ENCODE measurements around the gene TSSK3.

TSSK3 gene

GRCh38 chr1:32404946-32405345, 42.6 kb downstream of the TSSK3 start:
- H3K36me3 ChIP-seq (replicated peaks; ENCODE audit: low read depth, low read length): no peaks in the 10 kb centered on the region
- H3K9me3 ChIP-seq (ENCODE audit: insufficient read depth, low read length): no peaks in the 10 kb centered on the region
- no peak overlapping the region for H2AFZ ChIP-seq (ENCODE audit: low read depth, low read length)
- TF ChIP-seq EZH2phosphoT487 (IDR thresholded peaks at IDR 0.05; ENCODE audit: low read depth) (no peak), CTCF (IDR thresholded peaks at IDR 0.05; ENCODE audit: low read depth, low read length) (no peak)
- no peak overlapping the region for H3K4me3 ChIP-seq (ENCODE audit: low read length)
- H4K20me1 ChIP-seq (ENCODE audit: insufficient read depth, low read length): no peaks in the 10 kb centered on the region
- peaks cover 3% of the 10 kb centered on the region; the same call in 1 of the 2 replicates for H3K4me1 ChIP-seq (ENCODE audit: low read length)
- H3K79me2 ChIP-seq (ENCODE audit: low read length): no peaks in the 10 kb centered on the region
- no peak overlapping the region for H3K27ac ChIP-seq (ENCODE audit: low read length)
- no peak overlapping the region for H3K9ac ChIP-seq (ENCODE audit: low read length)
- H3K4me2 ChIP-seq (ENCODE audit: low read length): no peak overlapping the region
- H3K27me3 ChIP-seq (ENCODE audit: low read depth, low read length): no peaks in the 10 kb centered on the region

DNA sequence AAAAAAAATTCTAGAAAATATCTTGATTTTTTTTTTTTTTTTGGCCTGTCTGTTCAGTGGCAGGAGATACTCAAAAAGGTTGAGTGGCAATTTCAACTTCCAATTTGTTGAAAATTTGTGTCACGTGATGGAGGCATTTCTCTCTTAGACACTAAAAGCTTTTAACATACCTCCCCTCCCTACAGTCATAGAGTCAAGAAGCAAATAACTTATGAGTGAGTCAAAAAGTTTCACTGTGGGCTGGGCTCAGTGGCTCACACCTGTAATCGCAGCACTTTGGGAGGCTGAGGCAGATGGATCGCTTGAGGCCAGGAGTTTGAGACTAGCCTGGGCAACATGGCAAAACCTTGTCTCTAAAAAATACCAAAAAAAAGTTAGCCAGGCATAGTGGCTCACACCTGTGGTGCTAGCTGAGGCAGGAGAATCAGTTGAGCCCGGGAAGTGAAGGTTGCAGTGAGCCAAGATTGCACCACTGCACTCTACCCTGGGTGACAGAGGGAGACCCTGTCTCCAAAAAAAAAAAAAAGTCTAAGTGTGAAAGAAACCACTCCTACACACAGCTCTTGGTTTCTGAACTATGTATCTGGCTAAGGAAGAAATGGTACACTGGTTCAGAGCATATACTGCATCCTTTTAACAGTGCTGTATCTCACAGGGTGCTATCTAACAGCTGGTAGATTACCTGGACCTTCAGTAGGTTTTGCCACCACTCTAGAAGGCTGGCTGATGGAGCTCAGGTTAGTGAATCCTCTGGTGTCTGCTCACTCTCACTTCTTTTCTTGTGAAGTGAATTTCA, 43.5 kb downstream of the TSSK3 start:
- Histone ChIP-seq H3K4me1 (ENCODE audit: low read length) (peaks cover 3% of the 10 kb centered on the region; the same call in 1 of the 2 replicates), H3K9me3 (ENCODE audit: insufficient read depth, low read length) (no peaks in the 10 kb centered on the region), H3K4me3 (ENCODE audit: low read length) (no peak overlapping the region), H3K27ac (ENCODE audit: low read length) (no peak overlapping the region), H3K27me3 (ENCODE audit: low read depth, low read length) (no peaks in the 10 kb centered on the region), H3K4me2 (ENCODE audit: low read length) (no peak overlapping the region), H2AFZ (ENCODE audit: low read depth, low read length) (no peak overlapping the region), H3K79me2 (ENCODE audit: low read length) (no peaks in the 10 kb centered on the region), H4K20me1 (ENCODE audit: insufficient read depth, low read length) (no peaks in the 10 kb centered on the region), H3K9ac (ENCODE audit: low read length) (no peak overlapping the region), H3K36me3 (replicated peaks; ENCODE audit: low read depth, low read length) (no peaks in the 10 kb centered on the region)
- TF ChIP-seq CTCF (IDR thresholded peaks at IDR 0.05; ENCODE audit: low read depth, low read length) (no peak), EZH2phosphoT487 (IDR thresholded peaks at IDR 0.05; ENCODE audit: low read depth) (no peak)

DNA sequence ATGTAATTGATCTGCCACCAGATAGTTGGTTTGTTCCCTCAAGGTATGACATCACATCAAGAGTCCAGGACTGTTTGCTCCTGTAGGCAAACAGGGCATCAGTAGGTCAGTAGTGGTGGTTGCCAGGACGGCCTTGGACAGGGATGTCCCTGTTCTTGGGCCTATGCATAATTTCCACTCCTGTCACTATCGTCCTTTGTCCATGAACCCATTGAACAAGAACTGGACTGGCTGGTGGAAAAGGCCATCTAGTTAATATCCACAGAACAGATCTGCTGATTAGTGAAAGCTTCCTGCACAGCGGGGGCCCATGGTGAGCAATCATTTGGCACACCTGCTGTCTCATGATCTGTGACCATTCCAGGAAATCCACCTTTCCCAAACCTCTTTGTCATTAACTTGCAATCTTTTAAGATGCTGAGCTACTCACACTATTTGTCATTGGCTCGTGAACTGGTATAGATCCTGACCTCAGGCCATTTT, 44.3 kb downstream of the TSSK3 start:
- TF ChIP-seq CTCF (IDR thresholded peaks at IDR 0.05; ENCODE audit: low read depth, low read length): no peak
- TF ChIP-seq EZH2phosphoT487 (IDR thresholded peaks at IDR 0.05; ENCODE audit: low read depth): no peak
- Histone ChIP-seq H2AFZ (ENCODE audit: low read depth, low read length) (no peak overlapping the region), H3K27ac (ENCODE audit: low read length) (no peak overlapping the region), H3K4me2 (ENCODE audit: low read length) (no peak overlapping the region), H3K27me3 (ENCODE audit: low read depth, low read length) (no peaks in the 10 kb centered on the region), H3K9me3 (ENCODE audit: insufficient read depth, low read length) (no peaks in the 10 kb centered on the region), H3K4me3 (ENCODE audit: low read length) (no peak overlapping the region), H3K9ac (ENCODE audit: low read length) (no peak overlapping the region), H4K20me1 (ENCODE audit: insufficient read depth, low read length) (no peaks in the 10 kb centered on the region), H3K36me3 (replicated peaks; ENCODE audit: low read depth, low read length) (no peaks in the 10 kb centered on the region), H3K79me2 (ENCODE audit: low read length) (no peaks in the 10 kb centered on the region), H3K4me1 (ENCODE audit: low read length) (no peaks in the 10 kb centered on the region)

- Histone ChIP-seq H3K27ac (ENCODE audit: low read length) (no peak overlapping the region), H3K36me3 (replicated peaks; ENCODE audit: low read depth, low read length) (no peaks in the 10 kb centered on the region), H3K27me3 (ENCODE audit: low read depth, low read length) (no peaks in the 10 kb centered on the region), H3K79me2 (ENCODE audit: low read length) (no peaks in the 10 kb centered on the region), H3K4me3 (ENCODE audit: low read length) (no peak overlapping the region), H3K9me3 (ENCODE audit: insufficient read depth, low read length) (no peaks in the 10 kb centered on the region), H3K4me2 (ENCODE audit: low read length) (no peak overlapping the region), H3K9ac (ENCODE audit: low read length) (no peak overlapping the region), H3K4me1 (ENCODE audit: low read length) (no peaks in the 10 kb centered on the region), H2AFZ (ENCODE audit: low read depth, low read length) (no peak overlapping the region), H4K20me1 (ENCODE audit: insufficient read depth, low read length) (no peaks in the 10 kb centered on the region)
- TF ChIP-seq CTCF (IDR thresholded peaks at IDR 0.05; ENCODE audit: low read depth, low read length): no peak
- TF ChIP-seq EZH2phosphoT487 (IDR thresholded peaks at IDR 0.05; ENCODE audit: low read depth): no peak
Observed at GRCh38 chr1:32411261-32411660, 48.9 kb downstream of the TSSK3 start.
